GM10266 (cell line): ENCODE results near the gene SPSB4.

Experiments
- DNase-seq: peaks from one replicate; pipeline ENCODE4 v3.0.0; 2012; ENCODE audit errors: extremely low spot score
- CTCF ChIP-seq: IDR thresholded peaks from 2 replicates; pipeline ENCODE4 v1.5.1; 2012; ENCODE audit warnings: mild to moderate bottlenecking, low read depth; ENCODE audit not compliant: control insufficient read depth, insufficient read depth; ENCODE audit errors: missing control alignments

SPSB4 gene

GRCh38 chr3:141193066-141193830 lies 142.1 kb downstream of the SPSB4 start:
- no peak for DNase-seq

More at GRCh38 chr3:141193066-141193830, 142.1 kb downstream of the SPSB4 start:
- no peak for TF ChIP-seq CTCF
